ENCODE measurements around the gene SAMM50. TPM values are rescaled to one million over a fixed set of nuclear protein-coding genes. Genes with fewer than 3 reads are reported as not detected.
A peak's percentile ranks its signal among the peaks of the same experiment; 100 is the strongest.

Gene SAMM50
- total RNA-seq, 1 donor from 2014 or later, result 40.8 TPM

GRCh38 chr22:43925433-43926348 is 29.6 kb upstream of the SAMM50 start:
- peak overlapping the region; percentile 82 for H3K4me3 ChIP-seq (ENCODE audit: low read depth, low read length)
- DNase-seq (ENCODE audit: low read depth), result no peak

DNA sequence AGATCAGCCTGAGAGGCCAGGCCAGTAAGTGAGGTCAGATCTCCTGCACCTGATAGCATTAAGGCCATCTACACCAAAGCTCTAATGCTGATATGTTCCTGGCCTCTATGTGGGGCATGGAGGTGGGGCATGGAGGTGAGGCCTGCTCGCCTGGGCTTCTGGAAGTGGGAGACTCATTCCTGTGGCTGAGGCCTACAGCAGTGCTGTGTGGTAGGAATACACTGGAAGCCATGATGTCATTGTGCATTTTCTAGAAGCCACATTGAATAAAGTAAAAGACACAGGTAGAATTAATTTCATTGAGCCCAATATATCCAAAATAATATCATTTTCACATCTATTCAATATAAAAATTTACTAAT is 28.9 kb upstream of the SAMM50 start:
- no peak for TF ChIP-seq CTCF (conservative IDR thresholded peaks at IDR 0.05; ENCODE audit: low read depth, low read length)
- no peak for DNase-seq (ENCODE audit: low read depth)
- H3K4me3 ChIP-seq (ENCODE audit: low read depth, low read length), result no peak overlapping the region

More at GRCh38 chr22:43925433-43926348, 29.6 kb upstream of the SAMM50 start:
- TF ChIP-seq CTCF (conservative IDR thresholded peaks at IDR 0.05; ENCODE audit: low read depth, low read length), result no peak

DNA sequence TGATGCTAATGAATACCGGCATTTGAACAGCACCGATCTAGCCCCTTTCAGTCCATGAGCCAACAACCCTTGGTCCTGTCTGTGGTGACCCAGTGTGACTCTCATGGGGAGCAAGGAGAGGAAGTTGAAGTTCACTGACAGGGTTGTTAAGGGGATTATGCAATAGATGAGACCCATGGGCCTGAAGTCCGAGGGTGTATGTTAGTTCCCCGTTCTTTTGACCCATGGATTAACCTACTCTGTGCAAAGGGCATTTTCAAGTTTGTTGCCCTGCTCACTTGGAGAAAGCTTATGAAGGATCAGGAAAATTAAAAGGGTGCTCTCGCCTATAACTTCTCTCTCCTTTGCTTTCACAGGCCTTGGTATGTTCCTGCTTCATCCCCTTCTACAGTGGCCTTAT is 26.8 kb upstream of the SAMM50 start:
- H3K4me3 ChIP-seq (ENCODE audit: low read depth, low read length), result no peak overlapping the region
- TF ChIP-seq CTCF (conservative IDR thresholded peaks at IDR 0.05; ENCODE audit: low read depth, low read length), result no peak
- DNase-seq (ENCODE audit: low read depth), result no peak

DNA sequence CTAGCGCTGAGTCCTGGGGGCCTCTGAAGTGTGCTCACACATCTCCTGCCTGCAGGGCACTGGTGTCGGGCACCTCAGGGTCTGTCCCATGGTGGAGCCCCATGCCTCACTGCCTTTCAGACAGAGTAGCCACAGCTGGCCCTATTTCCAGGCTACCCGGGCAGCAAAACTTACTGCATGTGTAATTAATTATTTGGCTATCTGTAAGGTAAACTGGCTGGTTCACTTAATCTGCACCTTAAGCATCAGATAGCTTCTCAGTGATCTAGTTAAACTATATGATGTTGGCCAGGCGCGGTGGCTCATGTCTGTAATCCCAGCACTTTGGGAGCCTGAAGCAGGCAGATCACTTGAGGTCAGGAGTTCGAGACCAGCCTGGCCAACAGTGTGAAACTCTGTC is 26.3 kb upstream of the SAMM50 start:
- DNase-seq (ENCODE audit: low read depth), result no peak
- no peak overlapping the region for H3K4me3 ChIP-seq (ENCODE audit: low read depth, low read length)
- TF ChIP-seq CTCF (conservative IDR thresholded peaks at IDR 0.05; ENCODE audit: low read depth, low read length), result no peak

DNA sequence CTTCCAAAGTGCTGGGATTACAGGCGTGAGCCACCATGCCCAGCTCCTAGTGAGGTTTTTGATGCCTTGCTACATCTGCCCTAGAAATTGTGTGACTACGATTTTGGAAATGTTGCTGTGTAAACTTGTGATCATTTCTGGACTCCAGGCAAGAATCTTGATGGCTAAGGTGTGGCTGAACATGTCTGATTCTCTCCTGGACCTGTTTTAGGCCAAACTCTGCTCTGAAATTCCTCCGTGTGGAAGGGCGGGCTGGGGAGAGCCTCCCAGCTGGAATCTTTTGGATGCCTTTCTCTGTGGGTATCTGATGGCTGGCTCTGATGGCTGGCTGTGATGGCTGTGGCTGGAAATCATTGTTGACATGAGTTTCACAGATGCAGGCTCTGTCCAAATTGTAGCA is 23.5 kb upstream of the SAMM50 start:
- no peak overlapping the region for H3K4me3 ChIP-seq (ENCODE audit: low read depth, low read length)
- TF ChIP-seq CTCF (conservative IDR thresholded peaks at IDR 0.05; ENCODE audit: low read depth, low read length), result no peak
- no peak for DNase-seq (ENCODE audit: low read depth)

DNA sequence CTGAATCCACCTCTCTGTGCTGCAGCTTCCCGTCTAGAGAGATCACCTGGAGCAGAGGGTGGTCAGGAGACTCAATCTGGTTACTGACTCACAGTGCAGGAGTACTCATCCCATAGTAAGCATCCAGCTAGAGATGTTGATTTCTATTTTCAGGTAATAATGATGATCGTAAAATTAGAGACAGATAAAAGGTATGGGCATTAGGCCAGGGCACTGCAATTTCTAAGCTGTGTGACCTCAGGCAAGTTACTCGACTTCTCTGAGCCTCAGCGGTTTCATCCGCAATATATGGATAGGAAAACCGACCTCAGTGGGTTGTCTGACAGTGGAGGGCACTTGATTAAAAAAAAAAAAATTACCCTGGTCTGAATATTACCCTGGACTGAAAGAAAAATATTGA is 13.8 kb upstream of the SAMM50 start:
- no peak overlapping the region for H3K4me3 ChIP-seq (ENCODE audit: low read depth, low read length)
- no peak for DNase-seq (ENCODE audit: low read depth)
- TF ChIP-seq CTCF (conservative IDR thresholded peaks at IDR 0.05; ENCODE audit: low read depth, low read length), result no peak
